Measurements from ENCODE around the gene CGNL1.

The CGNL1 gene

DNA sequence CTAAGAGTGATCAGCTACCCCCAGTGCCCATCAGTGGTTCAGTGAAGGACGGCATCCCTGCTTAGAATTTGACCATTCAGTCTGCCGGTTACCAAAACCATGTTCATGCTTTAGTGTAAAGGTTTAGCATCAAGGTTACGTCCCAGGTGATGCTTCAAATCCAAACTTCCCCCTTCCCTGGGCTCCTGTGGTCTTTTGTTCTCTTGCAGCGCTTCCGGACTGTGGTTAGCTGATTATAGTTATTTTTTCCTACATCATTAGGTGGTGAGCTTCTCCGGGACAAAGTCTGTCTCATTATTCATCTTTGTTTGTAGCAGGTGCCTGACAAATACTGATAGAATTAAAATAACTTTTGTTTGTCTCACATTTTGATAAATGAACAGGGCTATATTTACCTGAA lies 187.1 kb downstream of the CGNL1 start:
- DNase-seq (ENCODE audit: extremely low read depth, low read depth): no peak
- TF ChIP-seq, protein P1, sequence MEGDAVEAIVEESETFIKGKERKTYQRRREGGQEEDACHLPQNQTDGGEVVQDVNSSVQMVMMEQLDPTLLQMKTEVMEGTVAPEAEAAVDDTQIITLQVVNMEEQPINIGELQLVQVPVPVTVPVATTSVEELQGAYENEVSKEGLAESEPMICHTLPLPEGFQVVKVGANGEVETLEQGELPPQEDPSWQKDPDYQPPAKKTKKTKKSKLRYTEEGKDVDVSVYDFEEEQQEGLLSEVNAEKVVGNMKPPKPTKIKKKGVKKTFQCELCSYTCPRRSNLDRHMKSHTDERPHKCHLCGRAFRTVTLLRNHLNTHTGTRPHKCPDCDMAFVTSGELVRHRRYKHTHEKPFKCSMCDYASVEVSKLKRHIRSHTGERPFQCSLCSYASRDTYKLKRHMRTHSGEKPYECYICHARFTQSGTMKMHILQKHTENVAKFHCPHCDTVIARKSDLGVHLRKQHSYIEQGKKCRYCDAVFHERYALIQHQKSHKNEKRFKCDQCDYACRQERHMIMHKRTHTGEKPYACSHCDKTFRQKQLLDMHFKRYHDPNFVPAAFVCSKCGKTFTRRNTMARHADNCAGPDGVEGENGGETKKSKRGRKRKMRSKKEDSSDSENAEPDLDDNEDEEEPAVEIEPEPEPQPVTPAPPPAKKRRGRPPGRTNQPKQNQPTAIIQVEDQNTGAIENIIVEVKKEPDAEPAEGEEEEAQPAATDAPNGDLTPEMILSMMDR (IDR thresholded peaks at IDR 0.05; ENCODE audit: low read depth, low read length, missing control alignments): no peak
- H3K4me3 ChIP-seq (replicated peaks; ENCODE audit: low read depth, low read length): no peak overlapping the region

GRCh38 chr15:57565311-57565710 lies 189.0 kb downstream of the CGNL1 start:
- TF ChIP-seq, protein P1 (IDR thresholded peaks at IDR 0.05; ENCODE audit: low read depth, low read length, missing control alignments): no peak
- H3K4me3 ChIP-seq (replicated peaks; ENCODE audit: low read depth, low read length): no peak overlapping the region
- no peak for DNase-seq (ENCODE audit: extremely low read depth, low read depth)

DNA sequence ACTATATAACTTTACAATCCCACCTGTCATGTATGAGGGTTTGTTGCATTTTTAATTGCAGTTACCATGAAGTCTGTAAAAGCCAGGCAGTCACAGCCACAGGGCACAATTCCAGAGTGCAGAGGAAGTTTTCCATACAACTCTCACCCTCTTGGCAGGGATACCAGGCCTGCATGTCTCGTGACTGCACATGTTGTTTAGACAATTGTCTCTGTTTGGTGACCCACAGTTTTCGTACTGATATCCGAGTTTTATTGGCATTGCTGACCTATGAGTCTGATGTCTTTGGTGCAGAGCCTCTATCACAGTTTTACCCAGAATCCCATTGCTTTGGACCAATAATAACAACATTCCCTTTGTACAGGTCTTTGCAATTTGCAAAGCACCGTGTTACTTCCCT lies 190.5 kb downstream of the CGNL1 start:
- no peak for DNase-seq (ENCODE audit: extremely low read depth, low read depth)
- TF ChIP-seq, protein P1 (IDR thresholded peaks at IDR 0.05; ENCODE audit: low read depth, low read length, missing control alignments): no peak
- no peak overlapping the region for H3K4me3 ChIP-seq (replicated peaks; ENCODE audit: low read depth, low read length)

- DNase-seq (ENCODE audit: extremely low read depth, low read depth): no peak
- H3K4me3 ChIP-seq (replicated peaks; ENCODE audit: low read depth, low read length): no peak overlapping the region
- TF ChIP-seq, protein P1 (IDR thresholded peaks at IDR 0.05; ENCODE audit: low read depth, low read length, missing control alignments): no peak
Observed at GRCh38 chr15:57567891-57568290, 191.6 kb downstream of the CGNL1 start.

GRCh38 chr15:57568299-57568698 lies 192.0 kb downstream of the CGNL1 start:
- H3K4me3 ChIP-seq (replicated peaks; ENCODE audit: low read depth, low read length): no peak overlapping the region
- DNase-seq (ENCODE audit: extremely low read depth, low read depth): no peak
- TF ChIP-seq, protein P1 (IDR thresholded peaks at IDR 0.05; ENCODE audit: low read depth, low read length, missing control alignments): no peak

DNA sequence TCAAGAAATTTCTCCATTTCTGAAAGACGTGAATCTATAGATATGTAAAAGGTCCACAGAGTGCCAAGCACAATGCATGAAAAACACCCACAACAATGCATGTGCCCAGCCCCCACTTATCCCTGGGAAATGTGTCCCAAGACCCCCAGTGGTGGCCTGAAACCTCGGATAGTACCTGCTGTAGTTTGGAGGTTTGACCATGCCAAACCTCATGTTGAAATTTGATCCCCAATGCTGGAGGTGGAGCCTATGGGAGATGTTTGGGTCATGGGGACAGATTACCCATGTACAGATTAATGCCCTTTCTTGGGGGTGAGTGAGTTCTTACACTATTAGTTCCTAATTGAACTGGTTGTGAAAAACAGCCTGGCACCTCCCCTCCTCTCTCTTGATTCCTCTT lies 194.0 kb downstream of the CGNL1 start:
- no peak for DNase-seq (ENCODE audit: extremely low read depth, low read depth)
- TF ChIP-seq, protein P1 (IDR thresholded peaks at IDR 0.05; ENCODE audit: low read depth, low read length, missing control alignments): no peak
- no peak overlapping the region for H3K4me3 ChIP-seq (replicated peaks; ENCODE audit: low read depth, low read length)

DNA sequence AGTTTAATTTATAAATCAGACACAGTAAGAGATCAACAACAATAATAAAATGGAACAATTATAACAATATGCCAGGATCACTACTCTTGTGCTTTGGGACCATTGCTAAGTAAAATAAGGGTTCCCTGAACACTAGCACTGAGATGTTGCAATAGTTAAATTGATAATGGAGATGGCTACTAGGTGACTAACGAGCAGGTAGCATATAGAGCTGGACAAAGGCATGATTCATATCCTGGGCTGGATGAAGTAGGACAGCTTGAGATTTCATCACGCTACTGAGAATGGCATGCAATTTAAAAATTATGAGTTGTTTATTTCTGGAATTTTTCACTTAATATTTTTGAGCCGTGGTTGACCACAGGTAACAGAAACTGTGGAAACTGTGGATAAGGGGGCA lies 194.7 kb downstream of the CGNL1 start:
- TF ChIP-seq, protein P1 (IDR thresholded peaks at IDR 0.05; ENCODE audit: low read depth, low read length, missing control alignments): no peak
- DNase-seq (ENCODE audit: extremely low read depth, low read depth): no peak
- H3K4me3 ChIP-seq (replicated peaks; ENCODE audit: low read depth, low read length): no peak overlapping the region
